Erythroblast (primary cell): ENCODE measurements around the gene UIMC1.

Source experiments
- GATA1 ChIP-seq: IDR thresholded peaks from 2 replicates; pipeline ENCODE4 v1.6.1; 2011; ENCODE audit warnings: low read depth, mild to moderate bottlenecking, control low read depth, low read length, moderate library complexity
- POLR2A ChIP-seq: IDR thresholded peaks from 2 replicates; pipeline ENCODE4 v1.6.1; 2011; ENCODE audit warnings: mild to moderate bottlenecking, low read length

DNA sequence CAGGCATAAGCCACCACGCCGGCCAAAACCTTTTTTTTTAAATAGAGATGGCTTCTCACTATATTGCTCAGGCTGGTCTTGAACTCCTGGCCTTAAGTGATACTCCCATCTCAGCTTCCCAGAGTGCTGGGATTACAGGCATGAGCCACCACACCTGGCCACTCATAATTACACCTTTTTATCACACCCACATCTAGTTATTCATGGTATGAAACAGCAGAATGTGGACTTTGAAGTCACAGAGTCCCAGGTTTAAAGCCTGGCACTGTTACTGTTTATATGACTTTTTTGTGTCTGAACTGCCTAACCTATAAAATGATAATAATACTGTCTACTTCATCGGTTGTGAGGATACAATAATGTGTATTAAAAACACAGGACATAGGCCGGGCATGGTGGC, 39.1 kb upstream of the UIMC1 start:
- TF ChIP-seq POLR2A (no peak), GATA1 (no peak)
